Mesendoderm (in vitro differentiated cells): ENCODE results near the gene SECTM1.

Experiments
- DNase-seq: peaks from one replicate; pipeline ENCODE4 v3.0.0; 2013
- H2AK5ac ChIP-seq: 2 replicates; pipeline ENCODE4 v1.6.1; 2013; ENCODE audit warnings: low read length, inconsistent platforms
- H2BK120ac ChIP-seq: 2 replicates; pipeline ENCODE4 v1.6.1; 2013; ENCODE audit warnings: low read depth, mild to moderate bottlenecking, low read length, moderate library complexity, mixed read lengths
- H2BK15ac ChIP-seq: replicated peaks from 2 replicates; pipeline ENCODE4 v1.6.1; 2013; ENCODE audit warnings: low read depth, mild to moderate bottlenecking, moderate library complexity
- H2BK5ac ChIP-seq: 2 replicates; pipeline ENCODE4 v1.6.1; 2013; ENCODE audit warnings: low read length, inconsistent platforms
- H3K18ac ChIP-seq: 2 replicates; pipeline ENCODE4 v1.6.1; 2013; ENCODE audit warnings: mild to moderate bottlenecking, low read length, mixed read lengths
- H3K23ac ChIP-seq: one replicate; pipeline ENCODE4 v1.6.1; 2013; ENCODE audit warnings: low read length
- H3K27ac ChIP-seq: 2 replicates; pipeline ENCODE4 v1.5.1; 2013; ENCODE audit warnings: low read depth, mild to moderate bottlenecking, inconsistent platforms, low read length, moderate library complexity
- H3K27me3 ChIP-seq: 2 replicates; pipeline ENCODE4 v1.6.1; 2013; ENCODE audit warnings: low read length, control low read depth, mild to moderate bottlenecking, inconsistent platforms; ENCODE audit not compliant: insufficient read depth, poor library complexity
- H3K36me3 ChIP-seq: 2 replicates; pipeline ENCODE4 v1.6.1; 2013; ENCODE audit warnings: low read length, inconsistent platforms; ENCODE audit not compliant: control insufficient read depth, insufficient read depth
- H3K4ac ChIP-seq: one replicate; pipeline ENCODE4 v1.6.1; 2013; ENCODE audit warnings: low read depth, mild to moderate bottlenecking, low read length, moderate library complexity
- H3K4me1 ChIP-seq: 2 replicates; pipeline ENCODE4 v1.6.1; 2013; ENCODE audit warnings: low read depth, low read length, inconsistent platforms; ENCODE audit not compliant: control insufficient read depth
- H3K4me2 ChIP-seq: 2 replicates; pipeline ENCODE4 v1.6.1; 2013; ENCODE audit warnings: low read length
- H3K4me3 ChIP-seq: 2 replicates; pipeline ENCODE4 v1.5.1; 2013; ENCODE audit warnings: mild to moderate bottlenecking, low read length
- H3K56ac ChIP-seq: one replicate; pipeline ENCODE4 v1.6.1; 2013; ENCODE audit warnings: low read length
- H3K79me1 ChIP-seq: 2 replicates; pipeline ENCODE4 v1.6.1; 2013; ENCODE audit warnings: low read length, inconsistent platforms
- H3K79me2 ChIP-seq: 2 replicates; pipeline ENCODE4 v1.6.1; 2013; ENCODE audit warnings: mild to moderate bottlenecking, low read length; ENCODE audit not compliant: control insufficient read depth, insufficient read depth
- H3K9ac ChIP-seq: 2 replicates; pipeline ENCODE4 v1.6.1; 2013; ENCODE audit warnings: low read length, inconsistent platforms
- H4K5ac ChIP-seq: one replicate; pipeline ENCODE4 v1.6.1; 2013; ENCODE audit warnings: low read length
- H4K8ac ChIP-seq: one replicate; pipeline ENCODE4 v1.6.1; 2013; ENCODE audit warnings: low read depth, mild to moderate bottlenecking, control low read depth, low read length, moderate library complexity
- WGBS: extraction: QIAGEN DNeasy Blood & Tissue Kit; methylation state at CpG from one replicate; pipeline ENCODE4 v1.1.7; 2013; ENCODE audit warnings: low lambda C conversion rate, missing lambda C conversion rate; ENCODE audit not compliant: insufficient coverage; ENCODE audit errors: extremely low coverage; 5-methylcytosine and 5-hydroxymethylcytosine counted together

Gene SECTM1

DNA sequence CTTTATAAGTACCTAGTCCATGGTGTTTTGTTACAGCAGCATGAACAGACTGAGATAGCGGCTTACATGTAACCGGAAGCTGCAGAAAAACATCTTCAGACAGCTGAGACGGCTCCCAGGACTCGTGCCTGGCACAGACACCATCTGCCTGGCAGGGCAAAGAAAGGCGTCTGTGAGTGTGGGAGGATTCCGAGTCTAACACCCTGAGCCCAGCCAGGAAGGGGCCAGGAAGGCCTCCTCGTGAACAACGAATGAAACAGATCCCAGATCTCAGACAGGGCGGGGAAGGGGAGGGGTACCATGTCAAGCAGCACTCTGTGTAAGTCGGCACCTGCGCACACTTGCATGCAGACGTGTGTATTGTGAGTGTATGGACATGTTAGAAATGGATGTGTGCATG lies 55.7 kb downstream of the SECTM1 start:
- H3K9ac ChIP-seq: no peak overlapping the region
- DNase-seq: no peak
- H2BK15ac ChIP-seq: no peak overlapping the region
- H2AK5ac ChIP-seq: no peak overlapping the region
- H3K79me2 ChIP-seq: no peaks in the 10 kb centered on the region
- no peak overlapping the region for H2BK5ac ChIP-seq
- peaks cover 3% of the 10 kb centered on the region for H3K4me1 ChIP-seq
- H3K56ac ChIP-seq: no peak overlapping the region
- no peaks in the 10 kb centered on the region for H3K27me3 ChIP-seq
- no CpG with 5 or more reads among the region's 12 CpGs for WGBS
- H3K4me2 ChIP-seq: no peak overlapping the region
- no peak overlapping the region for H3K18ac ChIP-seq
- no peaks in the 10 kb centered on the region for H3K36me3 ChIP-seq
- no peak overlapping the region for H2BK120ac ChIP-seq
- H3K4ac ChIP-seq: no peak overlapping the region
- H4K5ac ChIP-seq: no peak overlapping the region
- no peak overlapping the region for H3K4me3 ChIP-seq
- H3K79me1 ChIP-seq: no peaks in the 10 kb centered on the region
- H3K23ac ChIP-seq: no peak overlapping the region
- no peak overlapping the region for H4K8ac ChIP-seq
- H3K27ac ChIP-seq: no peak overlapping the region

DNA sequence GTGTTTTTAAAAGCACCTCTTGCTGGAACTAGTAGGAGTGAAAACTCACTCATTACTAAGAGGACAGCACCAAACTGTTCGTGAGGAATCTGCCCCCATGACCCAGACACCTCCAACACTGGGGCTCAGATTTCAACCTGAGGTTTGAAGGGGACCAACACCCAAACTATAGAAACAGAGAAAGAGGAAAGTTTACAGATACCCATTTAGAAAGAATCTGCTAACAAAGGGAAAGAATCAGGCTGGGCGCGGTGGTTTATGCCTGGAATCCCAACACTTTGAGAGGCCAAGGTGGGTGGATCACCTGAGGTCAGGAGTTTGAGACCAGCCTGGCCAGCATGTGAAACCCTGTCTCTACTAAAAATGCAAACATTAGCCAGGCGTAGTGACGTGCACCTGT lies 56.6 kb downstream of the SECTM1 start:
- Histone ChIP-seq H4K8ac (no peak overlapping the region), H2AK5ac (no peak overlapping the region), H3K27ac (no peak overlapping the region), H3K79me2 (peaks cover 7% of the 10 kb centered on the region), H2BK15ac (no peak overlapping the region), H3K18ac (no peak overlapping the region), H4K5ac (no peak overlapping the region), H3K4ac (no peak overlapping the region), H3K56ac (no peak overlapping the region), H3K27me3 (no peaks in the 10 kb centered on the region), H3K4me1 (peaks cover 3% of the 10 kb centered on the region), H3K23ac (no peak overlapping the region), H2BK120ac (no peak overlapping the region), H3K4me2 (no peak overlapping the region), H2BK5ac (no peak overlapping the region), H3K79me1 (peaks cover 2% of the 10 kb centered on the region), H3K4me3 (no peak overlapping the region), H3K36me3 (no peaks in the 10 kb centered on the region), H3K9ac (no peak overlapping the region)
- no CpG with 5 or more reads among the region's 5 CpGs for WGBS
- no peak for DNase-seq

DNA sequence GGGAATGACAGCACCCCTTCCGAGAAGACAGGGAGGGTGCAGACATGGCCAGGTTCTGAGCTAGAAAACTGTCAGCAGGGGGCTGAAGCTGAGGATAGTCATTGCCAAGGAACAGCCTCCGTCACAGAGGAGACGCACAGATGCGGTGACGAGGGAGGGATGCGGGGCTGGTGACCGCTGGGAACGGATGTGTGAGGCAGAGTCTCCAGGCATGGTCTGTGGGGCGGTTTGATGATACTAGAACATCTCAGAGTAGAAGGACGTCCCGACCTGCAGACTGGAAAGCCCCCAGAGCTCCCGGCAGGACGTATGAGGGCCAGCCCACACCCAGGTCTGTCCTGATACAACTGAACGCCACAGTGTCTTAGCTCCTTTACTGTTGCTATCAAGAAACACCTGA lies 58.2 kb downstream of the SECTM1 start:
- no peak overlapping the region for H3K4me2 ChIP-seq
- H3K18ac ChIP-seq: no peak overlapping the region
- H3K79me2 ChIP-seq: peaks cover 23% of the 10 kb centered on the region
- no peak overlapping the region for H3K23ac ChIP-seq
- H3K9ac ChIP-seq: no peak overlapping the region
- WGBS: no CpG with 5 or more reads among the region's 14 CpGs
- DNase-seq: no peak
- peaks cover 6% of the 10 kb centered on the region for H3K79me1 ChIP-seq
- H2BK5ac ChIP-seq: no peak overlapping the region
- H4K5ac ChIP-seq: no peak overlapping the region
- H3K27me3 ChIP-seq: no peaks in the 10 kb centered on the region
- H3K36me3 ChIP-seq: peaks cover 10% of the 10 kb centered on the region
- no peak overlapping the region for H2BK15ac ChIP-seq
- peaks cover 8% of the 10 kb centered on the region for H3K4me1 ChIP-seq
- H4K8ac ChIP-seq: no peak overlapping the region
- H3K4me3 ChIP-seq: no peak overlapping the region
- no peak overlapping the region for H3K56ac ChIP-seq
- H3K27ac ChIP-seq: no peak overlapping the region
- no peak overlapping the region for H2AK5ac ChIP-seq
- H2BK120ac ChIP-seq: no peak overlapping the region
- no peak overlapping the region for H3K4ac ChIP-seq

DNA sequence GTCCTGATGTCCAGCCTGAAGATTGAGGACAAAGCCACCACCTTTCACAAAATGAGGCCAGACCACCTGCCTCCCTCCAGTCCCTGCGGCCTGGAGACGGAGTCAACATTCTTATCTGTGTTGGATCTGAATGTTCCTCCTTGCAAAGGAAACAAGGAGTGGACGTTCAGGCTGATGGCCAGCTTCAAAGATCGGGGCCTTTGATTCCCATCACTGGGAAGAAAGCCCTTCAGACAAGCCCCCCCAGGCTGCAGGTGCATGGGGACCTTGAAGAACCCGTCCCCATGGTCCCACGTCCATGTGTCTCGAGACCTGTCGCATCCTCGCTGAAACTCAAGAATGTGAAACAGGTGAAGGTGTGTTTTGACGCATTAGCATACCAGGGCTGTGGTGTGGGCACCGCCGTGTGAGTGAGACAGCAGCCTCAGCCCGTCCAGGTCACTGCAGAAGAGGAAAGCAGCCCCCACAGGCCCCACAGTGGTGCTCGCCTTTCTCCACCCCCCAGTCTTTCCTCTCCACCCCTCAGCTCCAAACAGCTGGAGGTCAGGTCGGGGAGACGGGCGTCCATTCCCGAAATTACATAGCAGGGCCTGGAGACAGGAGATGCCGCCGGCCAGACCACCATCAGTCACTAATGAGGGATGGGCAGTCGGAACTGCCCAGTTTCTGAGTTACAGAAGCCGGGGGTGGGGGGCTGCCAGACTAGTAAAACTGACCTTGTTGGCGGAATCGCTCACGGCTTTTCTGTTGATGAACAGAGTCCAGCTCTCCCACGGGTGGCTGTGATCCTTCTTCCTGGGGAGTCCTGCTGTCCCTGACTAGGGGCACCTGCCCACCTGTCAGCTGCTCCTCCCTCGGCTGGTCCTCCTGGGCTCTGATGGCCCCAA lies 59.2 kb downstream of the SECTM1 start:
- H3K4me2 ChIP-seq: no peak overlapping the region
- no peak overlapping the region for H3K18ac ChIP-seq
- peaks cover 33% of the 10 kb centered on the region for H3K79me2 ChIP-seq
- H2BK120ac ChIP-seq: no peak overlapping the region
- no peak overlapping the region for H4K5ac ChIP-seq
- H3K4ac ChIP-seq: no peak overlapping the region
- peaks cover 6% of the 10 kb centered on the region for H3K79me1 ChIP-seq
- H2BK15ac ChIP-seq: no peak overlapping the region
- no peak overlapping the region for H2AK5ac ChIP-seq
- no peak overlapping the region for H3K23ac ChIP-seq
- no peak overlapping the region for H3K27ac ChIP-seq
- WGBS: no CpG with 5 or more reads among the region's 27 CpGs
- H3K36me3 ChIP-seq: peaks cover 10% of the 10 kb centered on the region
- H4K8ac ChIP-seq: no peak overlapping the region
- no peak overlapping the region for H2BK5ac ChIP-seq
- peaks cover 8% of the 10 kb centered on the region for H3K4me1 ChIP-seq
- H3K56ac ChIP-seq: peak overlapping the region; percentile 93
- DNase-seq: no peak
- H3K27me3 ChIP-seq: no peaks in the 10 kb centered on the region
- H3K9ac ChIP-seq: peak overlapping the region; percentile 80
- no peak overlapping the region for H3K4me3 ChIP-seq

DNA sequence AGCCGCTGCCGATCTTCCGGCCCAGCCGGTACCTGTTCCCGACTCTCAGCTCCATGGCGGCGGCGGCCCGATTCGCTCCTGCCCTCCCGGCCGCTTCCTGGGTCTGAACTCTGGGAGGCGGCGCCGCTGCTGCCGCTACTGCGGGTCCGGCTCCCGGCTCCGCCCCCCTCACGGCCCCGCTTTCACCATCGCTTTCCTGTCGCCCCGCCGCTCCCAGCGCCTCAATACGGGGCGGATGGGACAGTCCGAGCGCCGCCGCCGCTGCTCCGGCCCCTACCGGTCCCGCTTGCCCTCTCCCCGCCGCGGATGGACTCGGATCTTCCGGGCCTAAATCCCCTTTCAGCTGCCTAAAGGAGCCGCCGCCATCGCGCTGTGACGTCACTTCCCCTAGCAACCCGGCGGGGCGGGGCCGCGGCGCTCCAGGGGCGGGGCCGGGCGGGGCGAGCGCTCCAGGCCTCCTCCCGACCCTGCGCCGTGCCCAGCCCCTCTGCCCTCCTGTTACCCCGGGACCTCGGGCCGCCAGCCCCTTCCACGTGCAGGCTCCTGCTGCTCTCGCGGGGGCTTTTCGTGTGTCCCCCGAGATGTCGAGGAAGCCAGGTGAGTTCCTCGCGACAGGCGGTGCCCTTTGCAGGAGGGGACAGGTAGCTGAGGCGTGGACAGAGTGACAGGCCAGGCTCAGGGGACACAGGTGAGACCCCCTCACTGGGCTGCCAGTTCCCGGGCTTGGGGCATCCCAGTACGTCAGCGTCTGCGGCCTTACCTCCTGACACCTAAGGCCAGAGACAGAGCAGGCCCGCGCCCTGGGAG lies 60.0 kb downstream of the SECTM1 start, which contains the start of gene CSNK1D:
TSS of gene CSNK1D (minus strand) at position 374 of the 807 bp plus-strand sequence. CDS start at position 55, 319 bp downstream.
- peaks cover 12% of the 10 kb centered on the region for H3K36me3 ChIP-seq
- H2AK5ac ChIP-seq: peak within 1 kb of the TSS; percentile 78
- H3K27me3 ChIP-seq: no peaks in the 10 kb centered on the region
- peak within 1 kb of the TSS; percentile 91 for H3K4me2 ChIP-seq
- peak within 1 kb of the TSS; percentile 88 for H3K27ac ChIP-seq
- peak within 1 kb of the TSS; percentile 99 for H3K18ac ChIP-seq
- H3K4ac ChIP-seq: peak within 1 kb of the TSS; percentile 99
- H3K9ac ChIP-seq: peak within 1 kb of the TSS; percentile 94
- H4K5ac ChIP-seq: no peak within 1 kb of the TSS
- peak within 1 kb of the TSS; percentile 77 for H4K8ac ChIP-seq
- H3K23ac ChIP-seq: peak within 1 kb of the TSS; percentile 24
- peaks cover 9% of the 10 kb centered on the region for H3K79me1 ChIP-seq
- H3K56ac ChIP-seq: peak within 1 kb of the TSS; percentile 97
- no peak within 1 kb of the TSS for H2BK5ac ChIP-seq
- WGBS: no CpG with 5 or more reads among the region's 80 CpGs
- peaks cover 8% of the 10 kb centered on the region for H3K4me1 ChIP-seq
- peak; percentile 92 for DNase-seq
- H2BK120ac ChIP-seq: peak within 1 kb of the TSS; percentile 96
- H2BK15ac ChIP-seq: no peak within 1 kb of the TSS
- H3K79me2 ChIP-seq: peaks cover 41% of the 10 kb centered on the region
- H3K4me3 ChIP-seq: peak within 1 kb of the TSS; percentile 95
